HepG2 (cell line): ENCODE measurements around the gene VAT1L.

Experiments used
- JUN ChIP-seq: sonication (generic); formaldehyde crosslinking; IDR thresholded peaks from 2 replicates; pipeline ENCODE4 v1.4.0; 2020; ENCODE audit warnings: mild to moderate bottlenecking, missing genetic modification reagents
- JUND ChIP-seq: sonication (generic); formaldehyde crosslinking; IDR thresholded peaks from 2 replicates; pipeline ENCODE4 v1.8.0; 2022; ENCODE audit warnings: mild to moderate bottlenecking, missing genetic modification reagents
- NFATC3 ChIP-seq: sonication (generic); formaldehyde crosslinking; IDR thresholded peaks from 2 replicates; pipeline ENCODE4 v1.5.1; 2020; ENCODE audit warnings: mild to moderate bottlenecking, missing genetic modification reagents
- ZNF138 ChIP-seq: sonication (generic); formaldehyde crosslinking; IDR thresholded peaks from 2 replicates; pipeline ENCODE4 v1.5.0; 2020; ENCODE audit warnings: mild to moderate bottlenecking, low read depth, missing genetic modification reagents
- ZNF143 ChIP-seq: sonication (generic); formaldehyde crosslinking; IDR thresholded peaks from 2 replicates; pipeline ENCODE4 v1.4.0; 2020; ENCODE audit warnings: missing genetic modification reagents
- ZNF253 ChIP-seq: sonication (generic); formaldehyde crosslinking; IDR thresholded peaks from 2 replicates; pipeline ENCODE4 v1.8.0; 2022; ENCODE audit warnings: mild to moderate bottlenecking, missing genetic modification reagents, borderline replicate concordance
- TF ChIP-seq, protein P1 (sequence below): sonication (generic); formaldehyde crosslinking; IDR thresholded peaks from 2 replicates; pipeline ENCODE4 v1.8.0; 2022; ENCODE audit warnings: mild to moderate bottlenecking, missing genetic modification reagents; ENCODE audit not compliant: insufficient replicate concordance
- TF ChIP-seq, protein P2 (sequence below): sonication (generic); formaldehyde crosslinking; IDR thresholded peaks from 2 replicates; pipeline ENCODE4 v1.8.1; 2022; ENCODE audit warnings: low read depth, mild to moderate bottlenecking, missing genetic modification reagents
- TF ChIP-seq, protein P3 (sequence below): sonication (generic); formaldehyde crosslinking; IDR thresholded peaks from 2 replicates; pipeline ENCODE4 v1.5.0; 2020; ENCODE audit warnings: mild to moderate bottlenecking, missing genetic modification reagents, moderate library complexity

DNA sequence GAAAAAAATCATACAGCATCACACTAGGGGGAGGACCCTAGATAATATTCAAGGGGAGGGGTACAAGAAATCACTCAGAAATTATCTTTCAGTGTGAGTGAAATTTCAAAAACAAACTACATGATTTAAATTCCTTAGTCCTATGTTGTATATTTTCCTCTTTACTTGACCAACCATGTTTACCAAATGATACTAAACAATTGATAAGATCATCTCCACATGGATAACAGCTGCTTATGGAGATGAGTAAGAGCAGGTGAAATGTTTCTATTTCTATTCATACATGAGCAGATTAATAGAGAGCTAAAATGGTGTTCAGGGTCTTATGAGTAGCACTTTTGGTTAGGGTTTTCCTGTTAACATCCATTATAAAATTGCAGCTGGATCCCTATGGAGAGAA is 7.3 kb upstream of the VAT1L start:
- TF ChIP-seq ZNF253 (CRISPR knock-in tag) (no peak), ZNF138 (CRISPR knock-in tag) (no peak), JUND (CRISPR knock-in tag) (no peak), JUN (no peak), NFATC3 (CRISPR knock-in tag) (no peak), ZNF143 (CRISPR knock-in tag) (no peak)
- TF ChIP-seq, protein P1, sequence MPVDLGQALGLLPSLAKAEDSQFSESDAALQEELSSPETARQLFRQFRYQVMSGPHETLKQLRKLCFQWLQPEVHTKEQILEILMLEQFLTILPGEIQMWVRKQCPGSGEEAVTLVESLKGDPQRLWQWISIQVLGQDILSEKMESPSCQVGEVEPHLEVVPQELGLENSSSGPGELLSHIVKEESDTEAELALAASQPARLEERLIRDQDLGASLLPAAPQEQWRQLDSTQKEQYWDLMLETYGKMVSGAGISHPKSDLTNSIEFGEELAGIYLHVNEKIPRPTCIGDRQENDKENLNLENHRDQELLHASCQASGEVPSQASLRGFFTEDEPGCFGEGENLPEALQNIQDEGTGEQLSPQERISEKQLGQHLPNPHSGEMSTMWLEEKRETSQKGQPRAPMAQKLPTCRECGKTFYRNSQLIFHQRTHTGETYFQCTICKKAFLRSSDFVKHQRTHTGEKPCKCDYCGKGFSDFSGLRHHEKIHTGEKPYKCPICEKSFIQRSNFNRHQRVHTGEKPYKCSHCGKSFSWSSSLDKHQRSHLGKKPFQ (CRISPR knock-in tag), result no peak
- TF ChIP-seq, protein P2, sequence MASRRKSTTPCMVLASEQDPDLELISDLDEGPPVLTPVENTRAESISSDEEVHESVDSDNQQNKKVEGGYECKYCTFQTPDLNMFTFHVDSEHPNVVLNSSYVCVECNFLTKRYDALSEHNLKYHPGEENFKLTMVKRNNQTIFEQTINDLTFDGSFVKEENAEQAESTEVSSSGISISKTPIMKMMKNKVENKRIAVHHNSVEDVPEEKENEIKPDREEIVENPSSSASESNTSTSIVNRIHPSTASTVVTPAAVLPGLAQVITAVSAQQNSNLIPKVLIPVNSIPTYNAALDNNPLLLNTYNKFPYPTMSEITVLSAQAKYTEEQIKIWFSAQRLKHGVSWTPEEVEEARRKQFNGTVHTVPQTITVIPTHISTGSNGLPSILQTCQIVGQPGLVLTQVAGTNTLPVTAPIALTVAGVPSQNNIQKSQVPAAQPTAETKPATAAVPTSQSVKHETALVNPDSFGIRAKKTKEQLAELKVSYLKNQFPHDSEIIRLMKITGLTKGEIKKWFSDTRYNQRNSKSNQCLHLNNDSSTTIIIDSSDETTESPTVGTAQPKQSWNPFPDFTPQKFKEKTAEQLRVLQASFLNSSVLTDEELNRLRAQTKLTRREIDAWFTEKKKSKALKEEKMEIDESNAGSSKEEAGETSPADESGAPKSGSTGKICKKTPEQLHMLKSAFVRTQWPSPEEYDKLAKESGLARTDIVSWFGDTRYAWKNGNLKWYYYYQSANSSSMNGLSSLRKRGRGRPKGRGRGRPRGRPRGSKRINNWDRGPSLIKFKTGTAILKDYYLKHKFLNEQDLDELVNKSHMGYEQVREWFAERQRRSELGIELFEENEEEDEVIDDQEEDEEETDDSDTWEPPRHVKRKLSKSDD, result no peak
- TF ChIP-seq, protein P3, sequence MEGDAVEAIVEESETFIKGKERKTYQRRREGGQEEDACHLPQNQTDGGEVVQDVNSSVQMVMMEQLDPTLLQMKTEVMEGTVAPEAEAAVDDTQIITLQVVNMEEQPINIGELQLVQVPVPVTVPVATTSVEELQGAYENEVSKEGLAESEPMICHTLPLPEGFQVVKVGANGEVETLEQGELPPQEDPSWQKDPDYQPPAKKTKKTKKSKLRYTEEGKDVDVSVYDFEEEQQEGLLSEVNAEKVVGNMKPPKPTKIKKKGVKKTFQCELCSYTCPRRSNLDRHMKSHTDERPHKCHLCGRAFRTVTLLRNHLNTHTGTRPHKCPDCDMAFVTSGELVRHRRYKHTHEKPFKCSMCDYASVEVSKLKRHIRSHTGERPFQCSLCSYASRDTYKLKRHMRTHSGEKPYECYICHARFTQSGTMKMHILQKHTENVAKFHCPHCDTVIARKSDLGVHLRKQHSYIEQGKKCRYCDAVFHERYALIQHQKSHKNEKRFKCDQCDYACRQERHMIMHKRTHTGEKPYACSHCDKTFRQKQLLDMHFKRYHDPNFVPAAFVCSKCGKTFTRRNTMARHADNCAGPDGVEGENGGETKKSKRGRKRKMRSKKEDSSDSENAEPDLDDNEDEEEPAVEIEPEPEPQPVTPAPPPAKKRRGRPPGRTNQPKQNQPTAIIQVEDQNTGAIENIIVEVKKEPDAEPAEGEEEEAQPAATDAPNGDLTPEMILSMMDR (CRISPR knock-in tag), result no peak
